ENCODE data around the gene TRAK1.

Gene TRAK1

GRCh38 chr3:42230860-42231259 is 139.7 kb downstream of the TRAK1 start:
- DNase-seq (ENCODE audit: low spot score), result no peak

- no peak for DNase-seq (ENCODE audit: low spot score)
Measured at GRCh38 chr3:42235532-42235931, 144.4 kb downstream of the TRAK1 start.

GRCh38 chr3:42236611-42237010 is 145.5 kb downstream of the TRAK1 start:
- no peak for DNase-seq (ENCODE audit: low spot score)

- DNase-seq (ENCODE audit: low spot score), result no peak
Measured at GRCh38 chr3:42246091-42246490, 154.9 kb downstream of the TRAK1 start.

GRCh38 chr3:42247576-42248027 is 156.4 kb downstream of the TRAK1 start:
- no peak for DNase-seq (ENCODE audit: low spot score)

- DNase-seq (ENCODE audit: low spot score), result no peak
Measured at GRCh38 chr3:42250761-42251160, 159.6 kb downstream of the TRAK1 start.

GRCh38 chr3:42254566-42254965 is 163.4 kb downstream of the TRAK1 start:
- no peak for DNase-seq (ENCODE audit: low spot score)

- DNase-seq (ENCODE audit: low spot score), result no peak
Measured at GRCh38 chr3:42256135-42256819, 165.1 kb downstream of the TRAK1 start.

- no peak for DNase-seq (ENCODE audit: low spot score)
Measured at GRCh38 chr3:42257007-42257406, 165.8 kb downstream of the TRAK1 start.

GRCh38 chr3:42262525-42262924 is 171.4 kb downstream of the TRAK1 start:
- DNase-seq (ENCODE audit: low spot score), result no peak

GRCh38 chr3:42263354-42264346 is 172.5 kb downstream of the TRAK1 start:
- DNase-seq (ENCODE audit: low spot score), result no peak

GRCh38 chr3:42264399-42265058 is 173.4 kb downstream of the TRAK1 start:
- no peak for DNase-seq (ENCODE audit: low spot score)

- no peak for DNase-seq (ENCODE audit: low spot score)
Measured at GRCh38 chr3:42265059-42265991, 174.2 kb downstream of the TRAK1 start.

- no peak for DNase-seq (ENCODE audit: low spot score)
Measured at GRCh38 chr3:42266085-42266484, 174.9 kb downstream of the TRAK1 start, which contains the start of gene CCK. CCK (minus strand) TSS chr3:42266185; CDS start chr3:42263630, 2,555 bp downstream.

- no peak for DNase-seq (ENCODE audit: low spot score)
Measured at GRCh38 chr3:42267878-42268277, 176.7 kb downstream of the TRAK1 start.

- DNase-seq (ENCODE audit: low spot score), result no peak
Measured at GRCh38 chr3:42269647-42270046, 178.5 kb downstream of the TRAK1 start.

- DNase-seq (ENCODE audit: low spot score), result no peak
Measured at GRCh38 chr3:42270561-42270960, 179.4 kb downstream of the TRAK1 start.

- no peak for DNase-seq (ENCODE audit: low spot score)
Measured at GRCh38 chr3:42271786-42272185, 180.6 kb downstream of the TRAK1 start.

- no peak for DNase-seq (ENCODE audit: low spot score)
Measured at GRCh38 chr3:42273361-42273760, 182.2 kb downstream of the TRAK1 start.

GRCh38 chr3:42274266-42274665 is 183.1 kb downstream of the TRAK1 start:
- no peak for DNase-seq (ENCODE audit: low spot score)

GRCh38 chr3:42275217-42275616 is 184.1 kb downstream of the TRAK1 start:
- DNase-seq (ENCODE audit: low spot score), result no peak
